HFFc6 (cell line): ENCODE measurements around the gene SHISA6. TPM values are rescaled to one million over a fixed set of nuclear protein-coding genes. Genes with fewer than 3 reads are reported as not detected.

Experiments
- DNase-seq: peaks from one replicate; pipeline ENCODE4 v3.0.0-alpha.2; 2018
- H3K27ac Mint-ChIP-seq: 2 replicates; pipeline ENCODE4 v1.8.0; 2020; ENCODE audit warnings: mild to moderate bottlenecking, mixed read lengths
- H3K27me3 Mint-ChIP-seq: 2 replicates; pipeline ENCODE4 v1.8.0; 2021; ENCODE audit warnings: mild to moderate bottlenecking, moderate library complexity, mixed read lengths; ENCODE audit not compliant: insufficient read depth
- H3K36me3 Mint-ChIP-seq: 2 replicates; pipeline ENCODE4 v1.8.0; 2021; ENCODE audit warnings: low read depth, mixed read lengths
- H3K4me1 Mint-ChIP-seq: 2 replicates; pipeline ENCODE4 v1.8.0; 2020; ENCODE audit warnings: low read depth, mixed read lengths
- H3K4me3 Mint-ChIP-seq: 2 replicates; pipeline ENCODE4 v1.8.0; 2020; ENCODE audit warnings: mild to moderate bottlenecking, moderate library complexity, mixed read lengths
- H3K9me3 Mint-ChIP-seq: 2 replicates; pipeline ENCODE4 v1.8.0; 2020; ENCODE audit warnings: mild to moderate bottlenecking, mixed read lengths
- CTCF ChIP-seq: fragments of 200-600 bp; sonication (generic); IDR thresholded peaks from 2 replicates; pipeline ENCODE4 v1.5.0; 2021; ENCODE audit warnings: antibody characterized with exemption, mild to moderate bottlenecking
- total RNA-seq, 6 experiments: library from RNA; stranded (reverse); fragmentation: NEBNext Ultra II Directional; extraction: Animal tissue kit (Norgen Biotek cat#: 25700); gene quantifications; 2 replicates in 1 of 6; 3 replicates in 5 of 6; pipeline ENCODE4 v1.2.3, GENCODE V29; 2021

The SHISA6 gene
- total RNA-seq, 6 experiments from 2014 or later = not detected

DNA sequence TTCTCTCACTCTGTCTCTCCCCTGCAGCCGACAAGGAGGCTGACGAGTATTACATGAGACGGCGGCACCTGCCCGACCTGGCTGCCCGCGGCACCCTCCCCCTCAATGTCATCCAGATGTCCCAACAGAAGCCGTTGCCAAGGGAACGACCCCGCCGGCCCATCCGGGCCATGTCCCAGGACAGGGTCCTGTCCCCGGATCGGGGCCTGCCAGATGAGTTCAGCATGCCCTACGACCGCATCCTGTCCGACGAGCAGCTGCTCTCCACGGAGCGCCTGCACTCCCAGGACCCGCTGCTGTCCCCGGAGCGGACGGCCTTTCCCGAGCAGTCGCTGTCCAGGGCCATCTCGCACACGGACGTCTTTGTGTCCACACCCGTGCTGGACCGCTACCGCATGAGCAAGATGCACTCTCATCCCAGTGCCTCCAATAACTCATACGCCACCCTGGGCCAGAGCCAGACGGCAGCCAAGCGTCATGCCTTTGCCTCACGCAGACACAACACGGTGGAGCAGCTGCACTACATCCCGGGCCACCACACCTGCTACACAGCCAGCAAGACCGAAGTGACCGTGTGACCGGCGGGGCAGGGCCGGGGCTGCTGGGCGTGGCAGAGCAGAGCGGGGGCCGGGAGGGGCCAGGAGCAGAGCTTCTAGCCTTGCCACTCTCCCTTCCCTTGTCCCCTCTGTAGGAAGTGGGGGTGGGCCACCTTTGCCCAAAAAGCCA is 316.9 kb downstream of the SHISA6 start:
- Mint-ChIP-seq H3K36me3 (0 out of 2 replicates have a peak, but pooled peaks cover 6% of the 10 kb centered on the region), H3K4me3 (no peak overlapping the region), H3K4me1 (no peaks in the 10 kb centered on the region), H3K27me3 (peaks cover 3% of the 10 kb centered on the region), H3K27ac (no peak overlapping the region), H3K9me3 (peaks cover 74% of the 10 kb centered on the region)
- no peak for TF ChIP-seq CTCF
- DNase-seq = no peak

DNA sequence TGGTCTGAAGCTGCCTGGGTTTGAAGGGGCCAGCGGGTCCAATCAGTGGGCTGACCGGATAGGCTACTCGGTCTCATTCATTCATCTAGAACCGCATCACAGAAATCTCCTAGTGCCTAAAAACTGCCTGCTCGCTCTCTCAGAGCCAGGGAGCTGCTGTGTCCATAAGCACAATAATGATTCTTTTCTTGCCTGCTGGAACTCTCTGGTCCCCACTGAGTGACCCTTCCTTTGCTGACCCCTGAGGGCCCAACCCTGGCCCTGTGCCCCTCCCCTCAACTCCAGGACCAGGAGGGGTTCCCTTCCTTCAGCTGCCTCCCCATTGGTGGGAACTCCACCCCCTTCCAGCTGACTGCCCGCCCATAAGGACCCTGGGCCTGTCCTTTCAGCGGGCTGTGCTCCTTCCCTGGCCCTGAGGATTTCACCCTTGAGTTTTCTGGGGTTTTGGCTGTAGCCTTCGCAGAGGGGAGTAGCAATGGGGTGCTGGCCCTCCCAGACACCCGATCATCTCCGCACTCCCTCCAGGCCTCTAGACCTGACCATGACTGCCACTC is 317.7 kb downstream of the SHISA6 start:
- Mint-ChIP-seq H3K4me1 (no peaks in the 10 kb centered on the region), H3K36me3 (0 out of 2 replicates have a peak, but pooled peaks cover 6% of the 10 kb centered on the region), H3K9me3 (peaks cover 78% of the 10 kb centered on the region), H3K27ac (no peak overlapping the region), H3K27me3 (peaks cover 3% of the 10 kb centered on the region), H3K4me3 (no peak overlapping the region)
- TF ChIP-seq CTCF = no peak
- no peak for DNase-seq

DNA sequence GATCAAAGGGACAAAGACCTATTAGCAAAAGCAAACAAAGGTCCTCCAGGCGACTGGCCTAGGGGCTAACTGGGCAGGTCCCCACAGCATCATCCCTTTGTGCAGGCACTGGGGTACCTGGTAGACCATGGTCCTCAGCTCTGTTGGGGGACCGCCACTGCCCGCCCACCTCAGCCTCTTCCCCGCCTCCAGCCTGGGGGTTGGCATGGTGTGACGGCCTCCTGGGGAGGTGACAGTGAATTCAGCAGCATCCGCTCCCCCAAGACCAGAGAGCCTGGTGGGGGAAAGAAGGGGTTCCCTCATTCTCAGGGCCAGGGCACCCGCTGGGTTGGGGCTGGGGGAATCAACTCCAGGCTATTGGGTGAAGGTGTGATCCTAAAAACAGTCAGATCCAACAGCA is 318.6 kb downstream of the SHISA6 start:
- Mint-ChIP-seq H3K36me3 (0 out of 2 replicates have a peak, but pooled peaks cover 5% of the 10 kb centered on the region), H3K9me3 (peaks cover 77% of the 10 kb centered on the region), H3K4me1 (no peaks in the 10 kb centered on the region), H3K4me3 (no peak overlapping the region), H3K27ac (no peak overlapping the region), H3K27me3 (peaks cover 3% of the 10 kb centered on the region)
- TF ChIP-seq CTCF = no peak
- DNase-seq = no peak

- no peak for TF ChIP-seq CTCF
- no peak overlapping the region for H3K4me3 Mint-ChIP-seq
- no peaks in the 10 kb centered on the region for H3K36me3 Mint-ChIP-seq
- H3K27ac Mint-ChIP-seq = no peak overlapping the region
- no peaks in the 10 kb centered on the region for H3K4me1 Mint-ChIP-seq
- H3K27me3 Mint-ChIP-seq = peaks cover 3% of the 10 kb centered on the region
- no peak for DNase-seq
- H3K9me3 Mint-ChIP-seq = peaks cover 71% of the 10 kb centered on the region
Measured at GRCh38 chr17:11561281-11561680, 320.3 kb downstream of the SHISA6 start.

DNA sequence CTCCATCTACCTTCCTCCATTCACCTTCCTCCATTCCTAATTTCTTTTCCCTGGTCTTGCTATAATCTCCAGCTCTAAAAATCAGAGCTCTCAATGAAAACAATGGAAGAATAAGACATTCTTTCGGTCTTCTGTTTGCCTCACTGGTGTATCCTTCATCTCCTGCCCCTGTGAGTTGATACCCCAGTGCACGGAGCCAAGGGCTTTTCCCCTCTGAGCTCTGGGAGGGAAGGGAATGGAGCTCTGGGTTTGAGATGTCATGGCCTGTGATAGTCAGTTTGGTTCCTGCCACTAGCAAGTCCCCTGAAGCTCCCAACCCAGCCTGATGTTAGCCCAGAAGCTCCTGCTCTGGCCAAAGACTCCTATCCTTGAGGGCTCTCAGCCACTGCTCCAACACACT is 320.7 kb downstream of the SHISA6 start:
- H3K27ac Mint-ChIP-seq = no peak overlapping the region
- no peak overlapping the region for H3K4me3 Mint-ChIP-seq
- DNase-seq = no peak
- H3K27me3 Mint-ChIP-seq = peaks cover 3% of the 10 kb centered on the region
- TF ChIP-seq CTCF = no peak
- H3K4me1 Mint-ChIP-seq = no peaks in the 10 kb centered on the region
- peaks cover 71% of the 10 kb centered on the region for H3K9me3 Mint-ChIP-seq
- H3K36me3 Mint-ChIP-seq = no peaks in the 10 kb centered on the region
